ENCODE data around the gene ANTKMT. TPM values are rescaled to one million over a fixed set of nuclear protein-coding genes. Genes with fewer than 3 reads are reported as not detected.
"Not testable (repeated sequence)": the region's sequence is repeated elsewhere in the genome, so short reads cannot be mapped to it uniquely, and the experiment has no call there.

ANTKMT gene
- total RNA-seq, 1 experiment from 2014 or later: 93.6 TPM

DNA sequence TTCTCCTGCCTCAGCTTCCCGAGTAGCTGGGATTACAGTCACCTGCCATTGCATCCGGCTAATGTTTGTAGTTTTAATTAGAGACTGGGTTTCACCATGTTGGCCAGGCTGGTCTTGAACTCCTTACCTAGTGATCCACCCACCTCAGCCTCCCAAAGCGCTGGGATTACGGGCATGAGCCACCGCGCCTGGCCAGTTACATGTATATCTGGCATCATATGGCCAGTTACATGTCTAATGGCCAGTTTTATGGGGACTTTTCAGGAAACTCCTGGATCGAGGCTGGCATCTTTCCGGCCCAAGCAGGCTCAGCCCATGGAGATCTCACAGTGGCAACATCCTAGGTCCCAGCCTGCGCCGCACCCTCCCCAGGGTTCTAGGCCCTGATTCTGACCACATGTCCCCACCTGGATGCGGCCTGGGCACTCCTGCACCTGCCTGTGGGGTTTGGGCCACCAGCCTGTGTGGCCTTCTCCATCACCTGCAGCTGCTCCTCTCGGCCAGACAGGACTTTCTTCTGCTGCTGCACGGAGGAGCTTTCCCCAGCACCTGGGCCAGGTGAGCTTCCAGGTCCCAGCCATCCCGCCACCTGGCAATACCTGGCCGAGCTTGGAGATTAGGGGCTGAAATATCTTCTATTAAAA, 21.2 kb downstream of the ANTKMT start:
- peaks cover 3% of the 10 kb centered on the region for H3K36me3 ChIP-seq (ENCODE audit: control insufficient read depth, insufficient read depth, low read length)
- no peaks in the 10 kb centered on the region for H3K27me3 ChIP-seq (ENCODE audit: control insufficient read depth, insufficient read depth, low read length)
- ATAC-seq (no peak), DNase-seq (ENCODE audit: low read depth, low spot score) (no peak)
- POLR2A ChIA-PET: no interaction called here
- CTCF ChIA-PET: interaction anchor here (0.6 kb wide), 1 partner anchor 10 kb away, joined by 5 read pairs; no protein-coding TSS in a partner anchor
- no TSS peak for BruUV-seq (replicated peaks)
- H3K4me1 ChIP-seq (ENCODE audit: control insufficient read depth, insufficient read depth, low read length): peaks cover 8% of the 10 kb centered on the region; the same call in 1 of the 2 replicates
- in situ Hi-C loops (cut with HindIII; ENCODE audit: low pct_unique_long_range_greater_than_20kb, low sequenced_read_pairs) (no loop called here), intact Hi-C loops (cut with micrococcal nuclease; ENCODE audit: unreplicated experiment) (loop anchor here (5.0 kb wide), 1 partner anchor 45 kb away; the partner anchor contains the start of genes CHTF18 and RPUSD1)
- no peak for TF ChIP-seq SIN3A (IDR thresholded peaks at IDR 0.05; ENCODE audit: borderline replicate concordance, insufficient read depth, low read depth, low read length)
- TF ChIP-seq, protein P1, sequence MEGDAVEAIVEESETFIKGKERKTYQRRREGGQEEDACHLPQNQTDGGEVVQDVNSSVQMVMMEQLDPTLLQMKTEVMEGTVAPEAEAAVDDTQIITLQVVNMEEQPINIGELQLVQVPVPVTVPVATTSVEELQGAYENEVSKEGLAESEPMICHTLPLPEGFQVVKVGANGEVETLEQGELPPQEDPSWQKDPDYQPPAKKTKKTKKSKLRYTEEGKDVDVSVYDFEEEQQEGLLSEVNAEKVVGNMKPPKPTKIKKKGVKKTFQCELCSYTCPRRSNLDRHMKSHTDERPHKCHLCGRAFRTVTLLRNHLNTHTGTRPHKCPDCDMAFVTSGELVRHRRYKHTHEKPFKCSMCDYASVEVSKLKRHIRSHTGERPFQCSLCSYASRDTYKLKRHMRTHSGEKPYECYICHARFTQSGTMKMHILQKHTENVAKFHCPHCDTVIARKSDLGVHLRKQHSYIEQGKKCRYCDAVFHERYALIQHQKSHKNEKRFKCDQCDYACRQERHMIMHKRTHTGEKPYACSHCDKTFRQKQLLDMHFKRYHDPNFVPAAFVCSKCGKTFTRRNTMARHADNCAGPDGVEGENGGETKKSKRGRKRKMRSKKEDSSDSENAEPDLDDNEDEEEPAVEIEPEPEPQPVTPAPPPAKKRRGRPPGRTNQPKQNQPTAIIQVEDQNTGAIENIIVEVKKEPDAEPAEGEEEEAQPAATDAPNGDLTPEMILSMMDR (IDR thresholded peaks at IDR 0.05): no peak
- no peak overlapping the region for H3K27ac ChIP-seq (ENCODE audit: low read length)
- H3K4me3 ChIP-seq (ENCODE audit: low read depth in 2 of 2, low read length in 2 of 2): no peak overlapping the region
- no peaks in the 10 kb centered on the region for H3K9me3 ChIP-seq (ENCODE audit: control insufficient read depth, insufficient read depth, low read depth, low read length)

DNA sequence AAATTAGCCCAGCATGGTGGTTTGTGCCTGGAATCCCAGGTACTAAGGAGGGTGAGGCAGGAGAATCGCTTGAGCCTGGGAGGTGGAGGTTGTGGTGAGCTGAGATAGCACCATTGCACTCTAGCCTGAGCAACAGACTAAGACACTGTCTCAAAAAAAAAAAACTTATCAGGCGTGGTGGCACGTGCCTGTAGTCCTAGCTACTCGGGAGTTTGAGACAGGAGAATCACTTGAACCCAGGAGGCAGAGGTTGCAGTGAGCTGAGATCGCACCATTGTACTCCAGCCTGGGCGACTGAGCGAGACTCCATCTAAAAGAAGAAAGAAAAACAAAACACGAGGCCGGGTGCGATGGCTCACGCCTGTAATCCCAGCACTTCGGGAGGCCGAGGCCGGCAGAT, 21.9 kb downstream of the ANTKMT start:
- H3K27me3 ChIP-seq (ENCODE audit: control insufficient read depth, insufficient read depth, low read length); H3K4me1 ChIP-seq (ENCODE audit: control insufficient read depth, insufficient read depth, low read length); H3K36me3 ChIP-seq (ENCODE audit: control insufficient read depth, insufficient read depth, low read length); H3K27ac ChIP-seq (ENCODE audit: low read length); H3K4me3 ChIP-seq (ENCODE audit: low read depth in 2 of 2, low read length in 2 of 2); CTCF ChIA-PET; in situ Hi-C loops (cut with HindIII; ENCODE audit: low pct_unique_long_range_greater_than_20kb, low sequenced_read_pairs); BruUV-seq (replicated peaks); DNase-seq (ENCODE audit: low read depth, low spot score); ATAC-seq; H3K9me3 ChIP-seq (ENCODE audit: control insufficient read depth, insufficient read depth, low read depth, low read length): not testable (repeated sequence)
- intact Hi-C loops (cut with micrococcal nuclease; ENCODE audit: unreplicated experiment): loop anchor here (5.0 kb wide), 1 partner anchor 44 kb away; the partner anchor contains the start of genes CHTF18 and RPUSD1
- POLR2A ChIA-PET: interaction anchor here (0.6 kb wide), 2 partner anchors 23 to 51 kb away, joined by 3 to 7 read pairs; no protein-coding TSS in a partner anchor

DNA sequence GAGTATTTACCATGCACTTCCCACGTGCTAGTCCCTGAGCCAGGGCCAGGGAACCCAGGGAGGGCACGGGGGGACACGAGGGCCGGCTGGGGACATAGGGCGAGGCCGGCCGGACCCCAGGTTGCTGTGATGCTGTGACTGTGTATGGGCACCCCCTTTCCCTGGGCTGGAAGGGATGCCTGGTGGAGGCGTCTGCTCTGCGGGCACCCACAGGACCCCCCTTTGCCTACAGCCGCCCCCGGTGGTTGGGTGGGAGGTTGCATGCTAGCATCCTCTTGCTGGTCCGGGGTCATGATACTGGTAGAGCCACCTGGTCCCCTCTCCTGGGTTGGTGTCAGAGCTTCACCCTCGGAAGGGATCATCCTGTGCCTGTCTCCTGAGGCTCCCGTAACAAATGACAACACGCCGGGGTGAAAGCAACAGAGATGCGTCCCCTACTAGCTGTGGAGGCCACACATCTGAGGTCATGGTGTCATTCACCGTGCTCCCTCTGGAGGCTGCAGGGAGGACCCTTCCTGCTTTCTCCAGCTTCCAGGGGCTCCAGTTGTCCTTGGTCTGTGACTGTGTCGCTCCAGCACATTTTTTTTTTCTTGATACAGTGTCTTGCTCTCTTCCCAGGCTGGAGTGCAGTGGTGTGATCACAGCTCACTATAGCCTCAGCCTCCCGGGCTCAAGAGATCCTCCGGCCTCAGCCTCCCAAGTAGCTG, 23.0 kb downstream of the ANTKMT start:
- ChIA-PET POLR2A (interaction anchor here (0.6 kb wide), 1 partner anchor 66 kb away, joined by 3 read pairs; no protein-coding TSS in a partner anchor), CTCF (interaction anchor here (0.7 kb wide), 1 partner anchor 37 kb away, joined by 3 read pairs; no protein-coding TSS in a partner anchor)
- Histone ChIP-seq H3K27me3 (ENCODE audit: control insufficient read depth, insufficient read depth, low read length) (no peaks in the 10 kb centered on the region), H3K36me3 (ENCODE audit: control insufficient read depth, insufficient read depth, low read length) (peaks cover 3% of the 10 kb centered on the region; the same call in 1 of the 2 replicates), H3K27ac (ENCODE audit: low read length) (no peak overlapping the region), H3K9me3 (ENCODE audit: control insufficient read depth, insufficient read depth, low read depth, low read length) (no peaks in the 10 kb centered on the region), H3K4me1 (ENCODE audit: control insufficient read depth, insufficient read depth, low read length) (peaks cover 8% of the 10 kb centered on the region; the same call in 1 of the 2 replicates), H3K4me3 (ENCODE audit: low read depth in 2 of 2, low read length in 2 of 2) (no peak overlapping the region)
- intact Hi-C loops (cut with micrococcal nuclease; ENCODE audit: unreplicated experiment) (loop anchor here (5.0 kb wide), 1 partner anchor 43 kb away; the partner anchor contains the start of genes CHTF18 and RPUSD1), in situ Hi-C loops (cut with HindIII; ENCODE audit: low pct_unique_long_range_greater_than_20kb, low sequenced_read_pairs) (no loop called here)
- no TSS peak for BruUV-seq (replicated peaks)
- TF ChIP-seq, protein P1 (IDR thresholded peaks at IDR 0.05): peak; percentile 45
- no peak for TF ChIP-seq TCF7L2 (IDR thresholded peaks at IDR 0.05; ENCODE audit: low read depth, low read length)
- TF ChIP-seq SIN3A (IDR thresholded peaks at IDR 0.05; ENCODE audit: borderline replicate concordance, insufficient read depth, low read depth, low read length): no peak
- TF ChIP-seq, protein P2, sequence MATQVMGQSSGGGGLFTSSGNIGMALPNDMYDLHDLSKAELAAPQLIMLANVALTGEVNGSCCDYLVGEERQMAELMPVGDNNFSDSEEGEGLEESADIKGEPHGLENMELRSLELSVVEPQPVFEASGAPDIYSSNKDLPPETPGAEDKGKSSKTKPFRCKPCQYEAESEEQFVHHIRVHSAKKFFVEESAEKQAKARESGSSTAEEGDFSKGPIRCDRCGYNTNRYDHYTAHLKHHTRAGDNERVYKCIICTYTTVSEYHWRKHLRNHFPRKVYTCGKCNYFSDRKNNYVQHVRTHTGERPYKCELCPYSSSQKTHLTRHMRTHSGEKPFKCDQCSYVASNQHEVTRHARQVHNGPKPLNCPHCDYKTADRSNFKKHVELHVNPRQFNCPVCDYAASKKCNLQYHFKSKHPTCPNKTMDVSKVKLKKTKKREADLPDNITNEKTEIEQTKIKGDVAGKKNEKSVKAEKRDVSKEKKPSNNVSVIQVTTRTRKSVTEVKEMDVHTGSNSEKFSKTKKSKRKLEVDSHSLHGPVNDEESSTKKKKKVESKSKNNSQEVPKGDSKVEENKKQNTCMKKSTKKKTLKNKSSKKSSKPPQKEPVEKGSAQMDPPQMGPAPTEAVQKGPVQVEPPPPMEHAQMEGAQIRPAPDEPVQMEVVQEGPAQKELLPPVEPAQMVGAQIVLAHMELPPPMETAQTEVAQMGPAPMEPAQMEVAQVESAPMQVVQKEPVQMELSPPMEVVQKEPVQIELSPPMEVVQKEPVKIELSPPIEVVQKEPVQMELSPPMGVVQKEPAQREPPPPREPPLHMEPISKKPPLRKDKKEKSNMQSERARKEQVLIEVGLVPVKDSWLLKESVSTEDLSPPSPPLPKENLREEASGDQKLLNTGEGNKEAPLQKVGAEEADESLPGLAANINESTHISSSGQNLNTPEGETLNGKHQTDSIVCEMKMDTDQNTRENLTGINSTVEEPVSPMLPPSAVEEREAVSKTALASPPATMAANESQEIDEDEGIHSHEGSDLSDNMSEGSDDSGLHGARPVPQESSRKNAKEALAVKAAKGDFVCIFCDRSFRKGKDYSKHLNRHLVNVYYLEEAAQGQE (IDR thresholded peaks at IDR 0.05; ENCODE audit: insufficient read depth in 1 of 2, low read depth in 2 of 2, low read length in 1 of 2): no peak
- TF ChIP-seq POLR2AphosphoS5 (IDR thresholded peaks at IDR 0.05; ENCODE audit: low read depth, low read length): no peak
- DNase-seq (ENCODE audit: low read depth, low spot score) (no peak), ATAC-seq (no peak)

Data from Panc1 (cell line).